Activated CD8-positive, alpha-beta memory T cell treated with anti-CD3 and anti-CD28 coated beads, Interleukin-2, amount 50 U/mL, for 48 hours (primary cell): ENCODE results near the gene LRRC8D.

Source experiments
- DNase-seq: peaks from one replicate; pipeline ENCODE4 v3.0.0-alpha.2; 2020

LRRC8D gene

GRCh38 chr1:89943846-89944781 lies 123.3 kb downstream of the LRRC8D start:
- no peak for DNase-seq

- no peak for DNase-seq
These were observed 125.1 kb downstream of the LRRC8D start for GRCh38 chr1:89945852-89946476.

DNA sequence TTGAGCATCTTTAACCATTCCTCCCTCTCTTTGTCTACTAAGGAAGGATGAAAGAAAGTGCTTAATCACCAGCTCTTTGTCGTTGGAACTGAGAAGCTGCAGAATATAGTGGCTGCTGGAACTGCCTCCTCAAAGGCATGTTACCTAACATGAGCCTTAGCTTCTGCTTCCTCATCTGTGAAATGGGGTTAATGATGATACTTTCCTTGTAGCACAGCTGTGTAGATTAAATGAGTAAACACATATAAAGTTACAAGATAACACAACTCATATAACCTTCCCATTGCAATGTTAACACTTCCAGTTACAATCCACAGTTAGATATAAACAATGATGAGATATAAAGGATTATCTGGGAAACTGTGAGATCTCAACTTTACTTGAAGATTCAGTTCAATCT lies 125.7 kb downstream of the LRRC8D start:
- no peak for DNase-seq

DNA sequence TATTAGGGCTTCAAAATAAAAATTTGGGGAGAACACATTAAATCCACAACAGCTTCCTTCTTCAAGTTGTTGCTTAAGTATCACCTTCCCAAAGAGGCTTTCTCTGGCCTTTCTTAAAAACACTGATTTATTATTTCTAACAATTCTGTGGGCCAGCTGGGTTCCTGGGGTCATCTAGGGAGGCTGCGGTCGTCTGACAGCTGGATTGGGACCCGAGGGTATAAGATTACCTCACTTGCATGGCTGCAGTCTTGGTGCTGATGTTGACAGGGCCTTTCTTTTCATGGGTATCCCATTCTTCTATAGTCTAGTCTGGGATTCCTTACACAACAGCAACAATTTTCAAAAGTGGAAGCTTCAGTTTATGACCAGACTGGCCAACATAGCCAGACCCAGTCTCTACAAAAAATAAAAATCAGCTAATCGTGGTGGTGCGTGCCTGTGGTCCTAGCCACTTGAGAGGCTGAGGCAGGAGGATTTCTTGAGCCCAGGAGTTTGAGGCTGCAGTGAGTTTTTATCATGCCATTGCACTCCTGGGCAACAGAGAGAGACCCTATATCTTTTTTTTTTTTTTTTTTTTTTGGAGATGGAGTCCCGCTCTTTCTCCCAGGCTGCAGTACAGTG lies 128.0 kb downstream of the LRRC8D start:
- no peak for DNase-seq

GRCh38 chr1:89949991-89950624 lies 129.3 kb downstream of the LRRC8D start:
- no peak for DNase-seq

- DNase-seq: no peak
These were observed 129.9 kb downstream of the LRRC8D start for GRCh38 chr1:89950703-89951102.

GRCh38 chr1:89951766-89952604 lies 131.2 kb downstream of the LRRC8D start:
- DNase-seq: no peak

- no peak for DNase-seq
These were observed 131.8 kb downstream of the LRRC8D start for GRCh38 chr1:89952605-89953130.

DNA sequence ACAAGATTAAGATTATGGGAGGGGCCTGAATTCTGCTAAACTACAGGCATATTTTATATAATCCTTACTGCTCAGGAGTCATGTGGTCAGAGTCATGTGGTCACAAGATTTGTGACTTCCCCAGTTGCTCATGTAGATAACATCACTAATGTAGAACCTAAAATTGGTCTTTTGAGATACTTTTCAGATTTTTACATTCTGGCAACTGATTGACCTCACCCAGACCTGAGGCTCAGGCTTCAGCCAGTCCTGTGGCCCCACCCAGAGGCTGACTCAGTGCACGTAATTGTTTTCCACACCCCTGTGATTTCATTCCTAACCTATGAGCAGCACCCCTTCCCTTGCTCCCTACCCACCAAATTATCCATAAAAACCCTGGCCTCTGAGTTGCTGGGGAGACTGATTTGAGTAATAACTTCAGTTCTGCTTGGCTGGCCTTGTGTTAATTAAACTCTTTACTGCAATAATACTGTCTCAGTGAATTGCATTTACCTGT lies 132.3 kb downstream of the LRRC8D start:
- DNase-seq: no peak

GRCh38 chr1:89953929-89954328 lies 133.1 kb downstream of the LRRC8D start:
- DNase-seq: no peak

DNA sequence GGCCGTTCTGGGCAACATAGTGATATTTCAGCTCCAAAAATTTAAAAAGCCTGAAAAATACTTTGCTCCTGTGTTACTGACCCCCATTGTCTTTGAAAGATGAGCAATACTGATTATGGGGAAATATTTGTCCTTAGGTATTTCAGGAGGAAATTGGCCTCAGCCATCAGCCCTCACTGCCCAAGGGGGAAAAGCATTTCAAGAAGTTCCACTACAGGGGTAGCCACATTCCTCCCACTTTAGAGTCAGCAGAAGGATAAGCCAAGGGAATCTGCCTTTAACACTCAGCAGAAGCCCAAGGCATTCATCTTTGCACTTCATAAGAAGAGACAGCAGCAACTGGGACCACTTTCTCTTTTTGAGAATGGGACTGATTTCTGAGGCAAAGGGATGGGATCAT lies 133.6 kb downstream of the LRRC8D start:
- no peak for DNase-seq

DNA sequence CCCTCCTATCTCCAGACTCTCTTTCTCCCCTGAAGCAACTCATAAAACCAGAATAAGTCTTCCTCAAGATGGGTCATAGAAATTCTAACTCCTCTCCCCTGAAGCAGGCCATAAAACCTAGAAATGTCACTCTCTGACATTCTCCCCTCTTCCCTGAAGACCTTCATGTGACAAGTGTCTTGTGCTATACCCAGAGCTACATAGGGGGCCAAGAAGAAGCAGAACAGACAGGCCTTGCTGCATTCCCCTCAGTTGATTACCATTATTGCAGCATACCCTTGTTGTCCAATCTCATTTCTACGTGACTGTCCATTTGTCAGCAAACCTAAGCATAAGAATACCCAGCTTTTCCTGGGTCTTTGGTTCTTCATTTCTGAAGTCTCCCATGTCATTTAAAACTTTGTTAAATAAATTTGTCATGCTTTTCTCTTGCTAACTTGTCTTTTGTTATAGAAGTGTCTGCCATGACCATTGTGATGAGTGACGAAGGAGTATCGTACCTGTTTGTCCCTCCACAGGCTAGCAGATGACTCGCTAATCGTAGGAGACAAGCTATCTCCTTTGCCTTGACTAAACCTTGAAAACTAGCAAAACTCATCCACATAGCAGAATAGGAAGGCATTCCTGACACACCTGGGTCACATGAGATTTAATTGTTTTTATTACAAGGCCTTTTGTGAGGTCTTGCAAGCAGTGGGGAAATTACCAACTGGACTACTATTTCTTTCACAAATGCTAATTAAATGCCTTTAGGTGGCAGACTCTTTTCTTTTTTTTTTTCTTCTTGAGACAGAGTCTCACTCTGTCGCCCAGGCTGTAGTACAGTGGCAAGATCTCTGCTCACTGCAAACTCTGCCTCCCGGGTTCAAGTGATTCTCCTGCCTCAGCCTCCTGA lies 134.7 kb downstream of the LRRC8D start:
- DNase-seq: no peak

GRCh38 chr1:89957107-89957506 lies 136.3 kb downstream of the LRRC8D start:
- no peak for DNase-seq

DNA sequence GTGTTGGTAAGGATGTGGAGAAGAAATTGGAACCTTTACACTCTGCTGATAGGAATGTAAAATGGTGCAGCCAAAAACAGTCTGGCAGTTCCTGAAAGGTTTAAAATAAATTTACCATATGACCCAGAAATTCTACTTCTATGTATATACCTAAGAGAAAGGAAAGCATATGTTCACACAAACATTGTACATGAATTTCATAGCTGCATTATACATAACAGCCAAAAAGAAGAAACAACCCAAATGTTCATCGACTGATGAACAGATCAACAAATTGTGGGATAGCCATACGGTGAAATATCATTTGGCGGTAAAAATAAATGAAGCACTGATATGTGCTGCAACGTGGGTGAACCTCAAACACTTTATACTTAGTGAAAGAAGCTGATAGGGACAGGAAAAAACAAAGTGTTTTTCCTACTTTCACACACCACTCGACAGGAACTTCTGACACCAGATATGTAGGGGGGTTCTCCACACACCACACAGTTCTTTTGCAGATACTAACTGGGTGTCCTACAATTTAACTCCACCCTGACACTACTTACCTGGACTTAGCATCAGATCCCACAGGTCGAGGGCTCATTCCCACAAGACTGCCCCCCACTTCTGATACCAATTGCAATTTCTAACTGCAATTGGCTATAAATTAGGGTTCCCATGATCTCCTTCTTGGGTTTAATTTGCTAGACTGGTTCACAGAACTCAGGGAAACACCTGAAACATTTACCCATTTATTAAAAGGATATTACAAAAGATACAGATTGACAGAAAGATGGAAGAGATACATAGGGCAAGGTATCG lies 138.2 kb downstream of the LRRC8D start:
- DNase-seq: no peak

DNA sequence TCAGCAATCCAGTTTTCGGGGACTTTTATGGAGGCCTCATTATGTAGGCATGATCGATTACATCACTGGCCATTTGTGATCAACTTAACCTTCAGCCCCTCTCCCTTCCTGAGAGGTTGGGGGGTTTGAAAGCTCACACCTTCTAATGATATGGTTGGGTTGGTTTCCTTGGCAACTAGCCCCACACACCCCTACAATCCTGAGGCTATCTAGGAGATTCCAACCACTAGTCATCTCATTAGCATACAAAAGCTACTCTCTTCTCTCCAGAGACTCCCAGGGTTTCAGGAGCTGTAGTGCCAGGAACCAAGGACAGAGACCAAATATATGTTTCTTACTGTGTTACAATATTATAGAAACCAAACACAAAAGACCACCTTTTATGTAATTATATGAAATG lies 138.9 kb downstream of the LRRC8D start:
- DNase-seq: no peak

GRCh38 chr1:89962024-89962741 lies 141.4 kb downstream of the LRRC8D start:
- DNase-seq: no peak

DNA sequence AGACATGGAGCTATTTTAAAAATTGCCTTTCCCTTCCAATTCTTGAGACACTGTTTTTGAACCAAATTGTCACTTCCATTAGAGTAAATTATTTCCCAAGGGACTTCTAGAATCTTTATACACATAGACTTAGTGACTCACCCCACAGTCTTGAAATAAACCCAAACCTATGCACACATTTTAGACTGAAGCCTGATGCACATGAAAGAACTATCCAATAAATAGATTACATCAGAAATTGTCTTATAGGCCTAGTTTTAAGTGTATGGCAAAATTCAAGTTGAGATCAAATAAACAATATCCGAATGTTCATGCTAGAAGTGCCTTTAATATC lies 141.9 kb downstream of the LRRC8D start:
- no peak for DNase-seq

- DNase-seq: no peak
These were observed 144.4 kb downstream of the LRRC8D start for GRCh38 chr1:89965193-89965768.

- no peak for DNase-seq
These were observed 145.8 kb downstream of the LRRC8D start for GRCh38 chr1:89966656-89967055.
